K562 (cell line): ENCODE data around the gene PTPRT.

Experiments
- ERF ChIP-seq: fragments of 450-650 bp; formaldehyde crosslinking; IDR thresholded peaks from 2 replicates; pipeline ENCODE4 v1.4.0; 2020; ENCODE audit warnings: mild to moderate bottlenecking, mixed read lengths
- POLR2B ChIP-seq: fragments of 450-650 bp; IDR thresholded peaks from 2 replicates; pipeline ENCODE4 v1.6.1; 2018; ENCODE audit warnings: low read depth; ENCODE audit not compliant: partially characterized antibody
- SMARCA5 ChIP-seq: fragments of 450-650 bp; IDR thresholded peaks from 2 replicates; pipeline ENCODE4 v1.6.1; 2016
- ZNF232 ChIP-seq: sonication (generic); formaldehyde crosslinking; IDR thresholded peaks from 2 replicates; pipeline ENCODE4 v1.8.0; 2022; ENCODE audit warnings: mild to moderate bottlenecking, missing genetic modification reagents

DNA sequence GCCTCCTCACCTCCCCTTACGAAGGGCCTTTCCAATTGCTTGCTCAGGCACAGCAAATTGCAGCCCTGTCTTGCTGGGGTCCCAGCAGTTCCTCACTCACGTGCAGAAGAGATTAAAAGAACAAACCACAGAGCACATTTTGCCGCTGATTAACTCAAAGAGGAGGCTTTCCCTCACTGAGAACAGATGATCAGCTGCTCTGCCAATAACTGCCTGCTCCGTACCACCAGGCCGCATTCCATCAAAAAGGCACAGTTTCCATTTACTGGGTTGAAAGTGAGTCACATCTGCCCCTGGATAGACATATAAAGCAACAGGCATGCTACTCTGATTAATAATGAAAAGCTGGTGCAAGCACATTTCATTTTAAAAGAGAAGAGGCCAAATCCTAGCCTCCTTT, 446.8 kb downstream of the PTPRT start:
- TF ChIP-seq ZNF232 (CRISPR knock-in tag), result no peak
- TF ChIP-seq ERF (CRISPR knock-in tag), result no peak
- no peak for TF ChIP-seq POLR2B
- TF ChIP-seq SMARCA5, result no peak
